Loucy (cell line): ENCODE data around the gene OPRM1.

Source experiments
- CTCF ChIP-seq: fragments of 200-600 bp; sonication (generic); conservative IDR thresholded peaks from 2 replicates; pipeline ENCODE4 v1.5.1; 2014; ENCODE audit warnings: mild to moderate bottlenecking, antibody characterized with exemption, low read length
- EZH2phosphoT487 ChIP-seq: fragments of 200-600 bp; IDR thresholded peaks from 2 replicates; pipeline ENCODE4 v1.6.1; 2018; ENCODE audit warnings: antibody characterized with exemption, mild to moderate bottlenecking, moderate library complexity, borderline replicate concordance

- no peak for TF ChIP-seq CTCF
- no peak for TF ChIP-seq EZH2phosphoT487
Observed at GRCh38 chr6:154095571-154095970, 56.5 kb downstream of the OPRM1 start.
